Stimulated activated CD4-positive, alpha-beta T cell treated with anti-CD3 and anti-CD28 coated beads, Interleukin-4, amount 100 ng/mL, for 4 hours (primary cell): ENCODE data around the gene CACNB4.

Experiments used
- DNase-seq, 2 experiments: peaks; one replicate each; pipeline ENCODE4 v3.0.0-alpha.2; 2020

Gene CACNB4

DNA sequence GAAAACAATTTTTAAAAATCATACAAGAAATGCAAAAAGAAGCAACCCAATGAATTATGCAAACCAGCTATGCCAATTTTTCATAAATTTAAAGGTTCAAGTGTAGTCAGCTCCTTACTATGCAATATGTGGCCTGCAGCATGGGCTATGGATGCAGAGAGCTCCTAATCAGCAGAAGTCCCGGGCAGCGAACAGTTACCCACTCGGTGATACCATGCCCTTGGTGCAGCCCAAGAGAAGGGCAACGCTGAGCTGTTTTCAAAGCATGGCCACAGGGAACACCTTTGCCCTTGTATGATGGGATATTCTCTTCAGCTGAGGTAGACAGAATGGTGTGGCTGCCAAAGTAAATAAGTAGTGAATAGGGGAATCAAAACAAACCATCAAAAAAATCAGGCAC, 253.4 kb downstream of the CACNB4 start:
- no peak for DNase-seq

DNA sequence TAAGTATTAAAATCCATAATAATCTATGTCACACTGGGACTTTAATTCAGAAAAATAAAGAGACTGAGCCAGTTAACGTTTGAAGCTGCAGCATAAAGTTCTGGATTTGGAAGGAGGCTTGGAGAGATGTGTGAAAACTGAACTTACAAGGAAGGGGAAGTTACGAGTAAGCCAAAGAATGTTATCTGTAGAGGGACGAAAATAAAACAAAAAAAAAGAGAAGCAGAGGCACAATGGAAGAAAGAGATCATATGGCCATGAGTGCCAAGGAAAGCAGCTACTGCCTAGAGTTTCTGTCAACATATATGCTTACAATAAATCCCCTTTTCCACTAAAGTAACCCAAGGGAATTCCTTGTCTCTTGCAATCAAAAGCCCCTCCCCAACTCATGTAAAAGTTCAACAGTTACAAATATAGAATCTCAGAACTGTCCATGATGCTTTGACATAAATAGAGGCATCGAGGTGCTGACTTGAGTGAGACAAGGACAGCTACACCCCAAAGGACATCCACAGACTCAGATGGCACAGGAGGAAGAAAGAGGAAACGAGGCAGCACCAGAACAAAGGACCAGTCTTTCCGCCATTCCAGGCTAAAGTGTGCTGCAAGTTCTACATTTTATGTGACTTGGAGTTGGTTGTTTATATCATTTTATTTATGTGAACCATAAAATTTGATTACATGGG, 254.5 kb downstream of the CACNB4 start:
- DNase-seq: no peak

- DNase-seq: no peak
Measured at GRCh38 chr2:151843691-151844061, 255.2 kb downstream of the CACNB4 start.

DNA sequence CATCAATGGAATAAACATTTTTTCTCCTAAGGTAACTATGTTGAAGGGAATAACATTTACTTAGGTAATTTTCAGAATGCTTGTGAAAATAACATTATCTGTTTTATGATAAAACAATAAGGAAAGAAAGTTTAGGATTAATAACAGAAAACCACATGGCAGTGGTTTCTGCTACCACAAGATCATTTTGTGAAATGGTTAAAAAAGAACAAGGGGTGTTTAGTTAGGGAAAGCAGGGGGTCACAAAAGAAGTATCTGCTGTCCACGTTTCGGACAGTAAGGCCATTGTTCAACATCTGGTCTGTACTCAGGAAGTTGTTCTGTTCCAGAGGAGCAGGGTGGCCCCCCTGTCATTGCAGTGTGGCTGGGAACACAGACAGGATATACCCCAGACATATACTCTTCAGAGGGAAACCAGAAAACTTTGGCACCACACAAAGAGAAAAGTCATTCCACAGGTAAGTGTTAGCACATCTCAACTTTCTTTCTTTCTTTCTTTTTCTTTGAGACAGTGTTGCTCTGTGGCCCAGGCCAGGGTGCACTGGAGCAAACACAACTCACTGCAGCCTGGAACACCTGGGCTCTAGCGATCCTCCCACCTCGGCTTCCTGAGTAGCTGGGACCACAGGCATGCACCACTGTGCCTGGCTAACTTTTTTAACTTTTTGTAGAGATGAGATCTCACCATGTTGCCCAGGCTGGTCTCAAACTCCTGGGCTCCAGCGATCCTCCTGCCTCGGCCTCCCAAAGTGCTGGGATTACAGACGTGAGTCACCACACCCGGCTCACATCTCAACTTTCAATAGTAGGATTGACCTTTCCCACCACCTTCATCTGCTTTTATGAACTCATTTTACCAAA, 255.8 kb downstream of the CACNB4 start:
- DNase-seq: no peak

DNA sequence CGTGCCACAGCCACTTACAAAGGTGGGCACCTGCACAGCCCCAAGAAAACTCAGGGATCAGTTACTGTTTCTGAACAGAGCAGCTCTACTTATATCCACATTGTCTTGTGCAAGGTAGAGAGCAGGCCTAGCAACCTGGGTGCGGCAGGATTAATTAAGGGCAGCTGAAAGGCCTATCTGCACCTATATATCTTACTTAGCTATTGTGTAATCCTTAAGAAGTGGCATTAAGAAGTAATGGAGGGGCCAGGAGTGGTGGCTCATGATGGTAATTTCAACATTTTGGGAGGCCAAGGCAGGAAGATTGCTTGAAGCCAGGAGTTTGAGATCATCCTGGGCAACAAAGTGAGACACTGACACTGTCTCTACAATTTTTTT, 257.8 kb downstream of the CACNB4 start:
- DNase-seq: no peak

DNA sequence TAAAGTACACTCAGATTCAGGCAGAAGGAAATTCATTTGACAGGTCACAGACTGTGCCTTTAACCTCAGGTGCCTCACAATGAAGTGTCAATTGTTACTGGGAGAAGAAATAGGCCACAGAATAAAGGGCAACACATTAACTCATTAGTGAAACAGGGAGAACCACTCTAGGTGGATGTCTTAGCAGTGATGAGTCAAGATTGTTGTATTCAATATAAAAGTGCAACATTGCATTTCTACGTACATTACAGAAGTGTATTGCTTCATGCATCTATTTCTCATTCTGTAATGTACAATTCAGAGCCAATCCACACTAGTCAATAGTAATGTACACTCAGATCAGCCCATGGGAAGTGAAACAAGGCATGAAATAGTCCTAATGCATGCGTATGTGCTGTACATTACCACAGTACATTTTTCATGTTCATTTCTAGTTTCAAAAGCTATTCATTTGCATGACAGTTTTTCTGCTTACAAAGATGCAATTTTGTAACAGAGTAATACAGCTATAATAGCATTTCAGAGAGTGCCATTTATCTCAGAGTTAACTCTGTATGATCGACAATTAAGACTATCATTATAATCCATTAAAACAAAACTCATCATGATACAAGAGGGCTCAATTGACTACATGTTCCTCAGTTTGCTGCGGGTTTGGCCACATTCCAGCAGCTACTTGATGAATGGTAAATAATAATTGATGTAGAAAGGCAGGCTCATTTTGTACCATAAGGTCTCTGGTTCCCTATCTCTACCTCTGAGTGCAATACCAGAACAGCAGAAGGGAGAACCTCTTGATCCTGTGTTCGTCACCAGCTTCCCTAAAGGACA, 258.4 kb downstream of the CACNB4 start:
- no peak for DNase-seq

DNA sequence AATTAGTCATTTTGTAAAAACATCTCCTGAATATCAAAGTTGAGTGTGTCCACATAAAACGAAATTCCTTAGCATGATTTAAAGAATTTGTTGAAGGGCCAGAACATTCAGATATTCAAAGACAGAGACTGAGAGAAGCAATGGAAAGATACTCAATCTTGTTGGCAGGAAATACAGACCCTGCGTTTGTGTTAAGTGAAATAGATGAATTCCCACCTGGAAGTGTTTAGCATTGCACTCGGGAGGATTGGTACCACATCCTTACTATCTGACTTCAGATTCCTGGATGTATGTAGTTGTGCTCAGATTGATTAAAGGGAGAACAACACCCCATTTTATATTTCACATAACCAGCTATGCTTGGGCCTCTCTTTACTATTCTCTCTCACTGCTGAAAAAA, 260.9 kb downstream of the CACNB4 start:
- no peak for DNase-seq

- no peak for DNase-seq
Measured at GRCh38 chr2:151833984-151834383, 264.9 kb downstream of the CACNB4 start.

GRCh38 chr2:151830961-151831360, 267.9 kb downstream of the CACNB4 start:
- DNase-seq: no peak

DNA sequence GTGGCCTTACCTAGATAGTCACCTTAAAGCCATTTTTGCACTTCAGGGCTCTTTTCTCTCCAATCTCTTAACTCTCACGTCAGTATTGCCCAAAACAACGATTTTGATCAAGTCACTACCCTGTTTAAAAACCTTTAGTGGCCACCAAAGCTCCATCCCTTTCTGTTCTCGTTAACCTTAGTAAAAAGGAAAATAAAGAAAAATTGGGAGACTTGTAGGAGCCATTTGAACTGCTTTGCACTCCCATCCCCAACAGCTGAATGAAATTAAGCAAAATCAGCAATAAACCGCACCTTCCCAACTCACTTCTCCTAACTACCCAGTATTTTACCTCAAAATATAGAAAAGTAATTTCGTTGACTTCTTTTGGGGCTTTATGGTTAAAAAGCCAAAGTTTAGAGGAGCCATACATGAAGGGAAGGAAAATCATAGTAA, 269.9 kb downstream of the CACNB4 start:
- no peak for DNase-seq

DNA sequence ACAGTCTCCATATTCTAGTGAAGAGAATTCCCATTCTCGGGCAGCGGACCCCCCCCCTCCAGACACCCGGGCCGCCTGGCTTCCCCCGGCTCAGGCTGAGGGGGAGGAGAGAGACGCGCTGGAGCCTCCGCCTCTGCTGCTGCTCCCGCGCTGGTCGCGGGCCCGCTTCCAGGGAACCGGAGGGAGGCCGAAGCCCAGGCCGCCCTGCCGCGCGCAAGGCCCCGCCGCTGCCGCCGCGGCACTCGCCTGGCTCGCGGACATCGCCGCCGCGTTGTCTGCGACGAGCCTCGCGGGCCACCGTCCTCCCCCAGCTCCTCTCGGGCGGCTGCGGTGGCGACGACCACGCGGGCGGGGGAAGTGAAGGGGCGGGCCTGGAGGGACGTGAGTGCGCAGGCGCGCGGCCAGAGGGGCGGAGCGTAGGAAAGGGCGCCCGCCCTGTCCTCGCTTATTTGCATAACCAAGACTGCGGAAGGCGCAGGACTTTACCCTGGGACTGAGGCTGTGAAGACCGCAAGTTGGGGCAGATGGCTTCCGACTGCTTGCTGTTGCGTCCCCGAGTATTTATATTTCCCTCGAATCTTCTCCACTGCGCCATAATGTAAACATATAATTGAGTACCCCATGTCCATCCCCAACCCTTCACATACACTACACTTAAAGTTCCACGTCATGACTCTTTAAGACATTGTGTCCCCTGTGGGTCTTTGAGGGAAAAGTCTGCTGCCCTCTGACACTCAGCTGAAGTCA, 270.5 kb downstream of the CACNB4 start, which contains the start of gene ARL5A:
Gene ARL5A, minus strand, starts transcription at position 279 of the 747 bp plus-strand sequence. Its CDS starts 245 bp downstream, at position 34.
- peak; percentile 92 to 93 for DNase-seq

DNA sequence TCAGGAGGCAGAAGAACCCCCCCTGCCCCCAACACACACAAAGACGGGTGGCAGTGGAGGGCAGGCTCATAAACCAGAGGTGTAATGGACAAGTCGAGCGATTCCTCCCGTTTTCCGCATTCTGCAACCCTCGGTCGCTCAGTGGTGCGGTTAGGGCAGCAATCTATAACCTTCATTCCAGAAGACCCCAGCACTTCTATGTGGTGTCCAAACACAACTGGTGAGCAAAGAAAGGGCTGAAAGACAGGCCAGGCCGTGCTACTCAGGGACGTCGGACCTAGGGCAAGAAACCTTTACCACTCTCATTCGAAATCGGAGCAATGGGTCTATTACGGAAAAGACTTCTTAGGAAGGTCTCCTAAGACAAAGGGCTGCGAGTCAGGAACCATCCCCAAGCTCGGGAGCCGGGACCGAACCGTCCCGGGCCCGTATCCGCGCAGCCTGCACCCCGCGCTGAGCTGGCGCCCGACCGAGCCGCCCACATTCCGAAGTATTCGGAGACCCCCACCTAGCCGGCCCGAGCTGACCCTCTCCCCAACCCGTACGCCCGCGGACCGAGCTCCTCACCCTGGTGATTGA, 271.2 kb downstream of the CACNB4 start:
- peak in 1 of 2 experiments; percentile 2 for DNase-seq

GRCh38 chr2:151826737-151827157, 272.1 kb downstream of the CACNB4 start:
- no peak for DNase-seq

GRCh38 chr2:151824886-151825285, 274.0 kb downstream of the CACNB4 start:
- DNase-seq: no peak

GRCh38 chr2:151823651-151824050, 275.2 kb downstream of the CACNB4 start:
- DNase-seq: no peak

GRCh38 chr2:151819920-151820319, 278.9 kb downstream of the CACNB4 start:
- no peak for DNase-seq

- DNase-seq: no peak
Measured at GRCh38 chr2:151817929-151818328, 280.9 kb downstream of the CACNB4 start.

DNA sequence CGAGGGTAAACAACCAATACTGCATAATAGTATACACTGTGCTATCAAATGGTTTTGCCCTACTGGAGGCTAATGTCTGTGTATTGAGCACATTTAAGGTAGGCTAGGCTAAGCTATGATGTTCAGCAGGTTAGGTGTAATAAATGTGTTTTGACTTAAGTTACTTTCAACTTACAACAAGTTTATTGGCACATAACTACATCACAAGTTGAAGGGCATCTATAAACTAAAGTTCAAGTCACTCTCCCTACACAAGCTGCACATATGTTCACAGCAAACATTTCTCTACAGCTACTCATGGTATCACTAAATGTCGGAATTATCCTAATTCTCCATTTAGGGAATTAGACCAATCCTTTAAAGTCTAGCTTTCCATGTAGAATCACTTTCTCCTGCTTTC, 282.0 kb downstream of the CACNB4 start:
- no peak for DNase-seq

DNA sequence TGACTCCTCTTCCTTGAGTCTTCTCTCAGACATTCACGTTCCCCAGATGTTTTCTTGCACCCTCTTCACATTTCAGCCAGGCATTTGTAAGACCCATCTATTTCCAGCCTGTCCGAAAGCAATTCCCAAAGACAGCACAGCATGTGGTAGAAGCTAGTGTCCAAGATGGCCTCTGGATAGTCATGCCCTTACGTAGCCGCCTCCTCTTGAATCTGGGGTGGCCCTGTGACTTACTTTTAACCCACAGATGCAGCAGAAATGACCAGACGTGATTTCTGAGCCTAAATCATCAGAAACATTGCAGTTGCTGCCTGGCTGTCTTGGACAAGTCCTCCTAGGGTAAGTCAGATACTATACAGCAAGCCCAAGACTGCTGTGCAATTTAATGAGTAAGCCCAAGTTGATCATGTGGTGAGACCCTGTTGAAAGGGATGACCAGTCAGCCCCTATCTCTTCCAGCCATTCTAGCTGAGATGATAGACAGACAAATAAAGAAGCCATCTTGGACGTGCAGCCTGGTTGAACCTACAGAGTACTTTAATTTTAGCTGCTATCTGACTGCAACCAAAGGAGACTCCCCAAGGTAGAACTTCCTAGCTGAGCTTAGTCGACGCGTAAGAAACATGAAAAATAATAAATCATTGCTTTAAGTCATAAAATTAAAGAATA, 282.9 kb downstream of the CACNB4 start:
- no peak for DNase-seq

- DNase-seq: no peak
Measured at GRCh38 chr2:151810489-151810888, 288.4 kb downstream of the CACNB4 start.

- DNase-seq: no peak
Measured at GRCh38 chr2:151809073-151809383, 289.8 kb downstream of the CACNB4 start.
